Activated T-cell treated with anti-CD3 and anti-CD28 coated beads, Interleukin-2, amount 50 U/mL, for 4 hours (primary cell): ENCODE data around the gene POM121L2. TPM values are rescaled to one million over a fixed set of nuclear protein-coding genes. Genes with fewer than 3 reads are reported as not detected.

Experiments
- ATAC-seq, 2 donors: fragments of 200-7000 bp; cut with Tn5 transposase; one replicate each; pipeline ENCODE4 v1.10.0; 2021
- DNase-seq: peaks from one replicate; pipeline ENCODE4 v3.0.0-alpha.2; 2020
- H3K27me3 Mint-ChIP-seq: one replicate; pipeline ENCODE4 v1.8.0; 2021; ENCODE audit warnings: low read depth, mixed read lengths
- H3K36me3 Mint-ChIP-seq: one replicate; pipeline ENCODE4 v1.8.0; 2022; ENCODE audit warnings: mixed read lengths; ENCODE audit not compliant: insufficient read depth
- H3K4me1 Mint-ChIP-seq: one replicate; pipeline ENCODE4 v1.8.0; 2021; ENCODE audit warnings: low read depth, mixed read lengths
- H3K4me3 Mint-ChIP-seq: one replicate; pipeline ENCODE4 v1.8.0; 2021; ENCODE audit warnings: mild to moderate bottlenecking, moderate library complexity, mixed read lengths
- H3K9me3 Mint-ChIP-seq: one replicate; pipeline ENCODE4 v1.8.0; 2021; ENCODE audit warnings: mixed read lengths
- total RNA-seq, 3 donors: library from RNA; stranded (reverse); gene quantifications; one replicate each; pipeline ENCODE4 v1.2.1, GENCODE V29; 2021

POM121L2 gene
- not detected for total RNA-seq

GRCh38 chr6:27312146-27312949 lies at the start of gene POM121L2:
Gene POM121L2 (minus strand): TSS chr6:27312273. CDS start chr6:27312170, 103 bp downstream.
- peak; percentile 71 to 77 for ATAC-seq
- Mint-ChIP-seq H3K4me3 (peak within 1 kb of the TSS; percentile 77), H3K27me3 (peaks cover 71% of the 10 kb centered on the region), H3K9me3 (no peaks in the 10 kb centered on the region), H3K36me3 (no peaks in the 10 kb centered on the region), H3K4me1 (peaks cover 5% of the 10 kb centered on the region)
- DNase-seq = peak; percentile 55

- Mint-ChIP-seq H3K4me1 (no peaks in the 10 kb centered on the region), H3K9me3 (peaks cover 59% of the 10 kb centered on the region), H3K4me3 (no peak overlapping the region), H3K27me3 (no peaks in the 10 kb centered on the region), H3K36me3 (peaks cover 36% of the 10 kb centered on the region)
- ATAC-seq (no peak), DNase-seq (no peak)
These were observed 47.2 kb upstream of the POM121L2 start for GRCh38 chr6:27359231-27359630.

GRCh38 chr6:27358786-27359185 lies 46.7 kb upstream of the POM121L2 start:
- no peak for DNase-seq
- no peak overlapping the region for H3K4me3 Mint-ChIP-seq
- no peak for ATAC-seq
- peaks cover 63% of the 10 kb centered on the region for H3K9me3 Mint-ChIP-seq
- peaks cover 36% of the 10 kb centered on the region for H3K36me3 Mint-ChIP-seq
- no peaks in the 10 kb centered on the region for H3K4me1 Mint-ChIP-seq
- H3K27me3 Mint-ChIP-seq = no peaks in the 10 kb centered on the region

GRCh38 chr6:27352850-27353249 lies 40.8 kb upstream of the POM121L2 start:
- peaks cover 5% of the 10 kb centered on the region for H3K36me3 Mint-ChIP-seq
- no peak for DNase-seq
- peaks cover 56% of the 10 kb centered on the region for H3K9me3 Mint-ChIP-seq
- no peak overlapping the region for H3K4me3 Mint-ChIP-seq
- H3K27me3 Mint-ChIP-seq = no peaks in the 10 kb centered on the region
- no peaks in the 10 kb centered on the region for H3K4me1 Mint-ChIP-seq
- ATAC-seq = no peak

GRCh38 chr6:27334141-27334540 lies 22.1 kb upstream of the POM121L2 start:
- DNase-seq (no peak), ATAC-seq (no peak)
- Mint-ChIP-seq H3K9me3 (no peaks in the 10 kb centered on the region), H3K4me3 (no peak overlapping the region), H3K36me3 (no peaks in the 10 kb centered on the region), H3K4me1 (peaks cover 7% of the 10 kb centered on the region), H3K27me3 (peaks cover 36% of the 10 kb centered on the region)

- no peak overlapping the region for H3K4me3 Mint-ChIP-seq
- DNase-seq = no peak
- H3K36me3 Mint-ChIP-seq = no peaks in the 10 kb centered on the region
- no peaks in the 10 kb centered on the region for H3K9me3 Mint-ChIP-seq
- H3K4me1 Mint-ChIP-seq = peaks cover 7% of the 10 kb centered on the region
- peaks cover 41% of the 10 kb centered on the region for H3K27me3 Mint-ChIP-seq
- ATAC-seq = no peak
These were observed 21.6 kb upstream of the POM121L2 start for GRCh38 chr6:27333642-27334040.

GRCh38 chr6:27332692-27333641 lies 20.9 kb upstream of the POM121L2 start:
- H3K4me1 Mint-ChIP-seq = peaks cover 7% of the 10 kb centered on the region
- ATAC-seq (peak; percentile 75 to 78), DNase-seq (peak; percentile 32)
- H3K27me3 Mint-ChIP-seq = peaks cover 37% of the 10 kb centered on the region
- H3K9me3 Mint-ChIP-seq = no peaks in the 10 kb centered on the region
- H3K36me3 Mint-ChIP-seq = no peaks in the 10 kb centered on the region
- peak overlapping the region; percentile 76 for H3K4me3 Mint-ChIP-seq

GRCh38 chr6:27327023-27327738 lies 15.1 kb upstream of the POM121L2 start:
- no peaks in the 10 kb centered on the region for H3K4me1 Mint-ChIP-seq
- no peaks in the 10 kb centered on the region for H3K36me3 Mint-ChIP-seq

GRCh38 chr6:27321901-27322300 lies 9.8 kb upstream of the POM121L2 start:
- Mint-ChIP-seq H3K9me3 (no peaks in the 10 kb centered on the region), H3K27me3 (peaks cover 38% of the 10 kb centered on the region), H3K4me1 (no peaks in the 10 kb centered on the region), H3K36me3 (no peaks in the 10 kb centered on the region), H3K4me3 (no peak overlapping the region)
- no peak for ATAC-seq
- no peak for DNase-seq

More at GRCh38 chr6:27327023-27327738, 15.1 kb upstream of the POM121L2 start:
- no peak for ATAC-seq
- peaks cover 57% of the 10 kb centered on the region for H3K27me3 Mint-ChIP-seq
- DNase-seq = no peak
- H3K9me3 Mint-ChIP-seq = no peaks in the 10 kb centered on the region
- no peak overlapping the region for H3K4me3 Mint-ChIP-seq

GRCh38 chr6:27321370-27321769 lies 9.3 kb upstream of the POM121L2 start:
- ATAC-seq (no peak), DNase-seq (no peak)
- H3K27me3 Mint-ChIP-seq = peaks cover 38% of the 10 kb centered on the region
- no peaks in the 10 kb centered on the region for H3K36me3 Mint-ChIP-seq
- no peak overlapping the region for H3K4me3 Mint-ChIP-seq
- no peaks in the 10 kb centered on the region for H3K4me1 Mint-ChIP-seq
- no peaks in the 10 kb centered on the region for H3K9me3 Mint-ChIP-seq

GRCh38 chr6:27318973-27319372 lies 6.9 kb upstream of the POM121L2 start:
- ATAC-seq (no peak), DNase-seq (no peak)
- Mint-ChIP-seq H3K4me1 (no peaks in the 10 kb centered on the region), H3K36me3 (no peaks in the 10 kb centered on the region), H3K9me3 (no peaks in the 10 kb centered on the region), H3K27me3 (peaks cover 40% of the 10 kb centered on the region), H3K4me3 (no peak overlapping the region)

- H3K4me3 Mint-ChIP-seq = no peak overlapping the region
- peaks cover 63% of the 10 kb centered on the region for H3K27me3 Mint-ChIP-seq
- DNase-seq (no peak), ATAC-seq (no peak)
- no peaks in the 10 kb centered on the region for H3K36me3 Mint-ChIP-seq
- peaks cover 5% of the 10 kb centered on the region for H3K4me1 Mint-ChIP-seq
- H3K9me3 Mint-ChIP-seq = no peaks in the 10 kb centered on the region
These were observed 2.0 kb upstream of the POM121L2 start for GRCh38 chr6:27314046-27314445.

GRCh38 chr6:27312950-27313271 lies 838 bp upstream of the POM121L2 start:
- peaks cover 67% of the 10 kb centered on the region for H3K27me3 Mint-ChIP-seq

GRCh38 chr6:27311806-27312145 lies 297 bp downstream of the POM121L2 start:
- Mint-ChIP-seq H3K27me3 (peaks cover 71% of the 10 kb centered on the region), H3K9me3 (no peaks in the 10 kb centered on the region), H3K4me3 (peak overlapping the region; percentile 77), H3K36me3 (no peaks in the 10 kb centered on the region), H3K4me1 (peaks cover 5% of the 10 kb centered on the region)
- ATAC-seq (no peak), DNase-seq (no peak)

More at GRCh38 chr6:27312950-27313271, 838 bp upstream of the POM121L2 start:
- Mint-ChIP-seq H3K4me1 (peaks cover 5% of the 10 kb centered on the region), H3K36me3 (no peaks in the 10 kb centered on the region), H3K9me3 (no peaks in the 10 kb centered on the region), H3K4me3 (peak overlapping the region; percentile 77)
- peak in 1 of 2 donors; percentile 51 for ATAC-seq
- no peak for DNase-seq
